SH-SY5Y (cell line): ENCODE measurements around the gene LMO1.

Source experiments
- GATA2 ChIP-seq: IDR thresholded peaks from 2 replicates; pipeline ENCODE4 v1.6.1; 2011; ENCODE audit warnings: mild to moderate bottlenecking, low read depth, low read length
- GATA3 ChIP-seq: IDR thresholded peaks from 2 replicates; pipeline ENCODE4 v1.6.1; 2011; ENCODE audit warnings: low read depth, mild to moderate bottlenecking, low read length, moderate library complexity

DNA sequence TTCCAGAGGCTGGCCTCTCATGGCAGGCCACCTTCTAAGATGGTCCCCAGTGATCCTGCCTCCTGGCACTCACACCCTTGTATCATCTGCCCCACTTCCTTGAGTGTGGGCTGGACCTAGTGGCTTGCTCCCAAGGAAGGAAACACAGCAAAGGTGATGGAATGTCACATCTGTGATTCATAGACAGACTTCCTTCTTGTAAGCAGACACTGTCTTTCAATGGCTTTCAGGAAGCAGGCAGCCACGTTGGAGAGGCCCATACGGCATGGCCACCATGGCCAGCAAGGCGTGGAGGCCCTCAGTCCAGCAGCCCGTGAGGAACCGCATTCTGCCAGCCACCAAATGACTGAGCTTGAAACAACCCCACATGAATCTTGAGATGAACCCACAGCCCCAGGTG, 11.3 kb downstream of the LMO1 start:
- TF ChIP-seq GATA3 (no peak), GATA2 (no peak)
